ENCODE results near the gene DARS1. TPM values are rescaled to one million over a fixed set of nuclear protein-coding genes. Genes with fewer than 3 reads are reported as not detected.
"Not testable (repeated sequence)": the region's sequence is repeated elsewhere in the genome, so short reads cannot be mapped to it uniquely, and the experiment has no call there.

Gene DARS1
- total and polyA plus RNA-seq, 3 donors from 2014 or later: 32.3 to 45.7 (median 39.5) TPM

DNA sequence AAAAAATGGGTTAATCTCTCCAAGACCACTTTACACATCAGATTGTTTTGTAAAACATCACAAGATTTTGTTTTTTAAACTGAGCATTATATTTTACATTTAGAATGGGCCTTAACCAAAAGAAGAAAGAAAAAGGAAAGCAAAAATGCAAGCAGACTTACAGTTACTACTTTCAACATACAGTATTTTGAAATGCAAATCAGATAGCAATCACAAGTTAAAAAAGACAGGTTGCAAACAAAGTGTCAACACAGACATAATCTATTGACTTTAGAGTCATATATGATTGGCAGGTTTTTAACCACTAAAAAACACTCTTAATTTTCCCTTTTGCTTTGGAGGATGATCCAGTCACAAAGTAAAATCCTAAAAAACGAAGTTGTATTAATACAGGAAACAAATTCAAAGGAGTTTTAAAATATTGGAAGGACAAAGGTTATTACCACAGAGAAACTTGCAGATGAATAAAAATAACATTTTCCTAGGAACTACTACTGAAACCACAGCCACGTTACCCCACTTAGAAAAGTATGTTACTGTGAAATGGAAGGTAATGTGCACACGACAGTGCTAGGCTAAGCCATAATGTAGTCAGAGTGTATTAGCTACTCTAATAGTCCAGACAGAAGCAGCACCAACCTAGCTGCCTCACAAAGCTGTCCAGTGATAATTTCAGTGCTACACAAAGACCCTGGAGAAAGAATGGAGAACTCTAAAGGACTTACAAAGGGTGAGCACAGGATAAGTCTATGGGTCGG, 22.9 kb downstream of the DARS1 start:
- Histone ChIP-seq H3K4me3 (no peak overlapping the region), H3K4me1 (peaks cover 7% of the 10 kb centered on the region), H3K27me3 (no peaks in the 10 kb centered on the region), H3K9me3 (no peaks in the 10 kb centered on the region), H3K27ac (no peak overlapping the region), H3K36me3 (ENCODE audit: low read depth, missing control alignments) (no peaks in the 10 kb centered on the region)
- intact Hi-C loops (cut with DNase I; ENCODE audit: low total_unique reads): no loop called here
- 60 to 71% methylated on average over 4 of the region's 4 CpGs for WGBS, 2 donors
- no peak for DNase-seq
- no peak for TF ChIP-seq POLR2A (IDR thresholded peaks at IDR 0.05)
- no peak for TF ChIP-seq CTCF (IDR thresholded peaks at IDR 0.05)

GRCh38 chr2:135960656-135961551, 24.5 kb downstream of the DARS1 start:
- intact Hi-C loops (cut with DNase I; ENCODE audit: low total_unique reads): no loop called here
- H3K4me3 ChIP-seq: no peak overlapping the region

GRCh38 chr2:135960150-135960549, 25.3 kb downstream of the DARS1 start:
- Histone ChIP-seq H3K4me3 (no peak overlapping the region), H3K4me1 (peaks cover 7% of the 10 kb centered on the region), H3K9me3 (no peaks in the 10 kb centered on the region), H3K27ac (no peak overlapping the region), H3K27me3 (no peaks in the 10 kb centered on the region), H3K36me3 (ENCODE audit: low read depth, missing control alignments) (no peaks in the 10 kb centered on the region)
- TF ChIP-seq POLR2A (IDR thresholded peaks at IDR 0.05) (no peak), CTCF (IDR thresholded peaks at IDR 0.05) (no peak)
- no peak for DNase-seq
- intact Hi-C loops (cut with DNase I; ENCODE audit: low total_unique reads): no loop called here
- 82 to 83% methylated on average over 5 of the region's 5 CpGs for WGBS, 2 donors

More at GRCh38 chr2:135960656-135961551, 24.5 kb downstream of the DARS1 start:
- H3K27ac ChIP-seq: no peak overlapping the region
- no peak for DNase-seq
- no peaks in the 10 kb centered on the region for H3K36me3 ChIP-seq (ENCODE audit: low read depth, missing control alignments)
- no peaks in the 10 kb centered on the region for H3K9me3 ChIP-seq
- peaks cover 7% of the 10 kb centered on the region for H3K4me1 ChIP-seq
- TF ChIP-seq CTCF (IDR thresholded peaks at IDR 0.05) (no peak), POLR2A (IDR thresholded peaks at IDR 0.05) (no peak)
- 68 to 76% methylated on average over 5 of the region's 5 CpGs for WGBS, 2 donors
- H3K27me3 ChIP-seq: no peaks in the 10 kb centered on the region

DNA sequence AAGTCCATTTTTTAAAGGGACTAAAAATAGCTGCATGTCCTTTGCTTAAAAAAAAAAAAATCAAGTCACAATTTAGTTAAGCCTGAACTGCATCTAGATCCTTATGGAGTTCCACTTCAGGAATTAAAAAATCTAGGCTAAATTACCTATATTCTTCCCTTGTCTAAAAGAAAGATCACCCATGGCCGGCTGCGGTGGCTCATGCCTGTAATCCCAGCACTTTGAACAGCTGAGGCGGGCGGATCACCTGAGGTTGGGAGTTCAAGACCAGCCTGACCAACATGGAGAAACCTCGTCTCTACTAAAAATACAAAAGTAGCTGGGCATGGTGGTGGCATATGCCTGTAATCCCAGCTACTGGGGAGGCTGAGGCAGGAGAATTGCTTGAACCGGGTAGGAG, 26.5 kb downstream of the DARS1 start:
- H3K27me3 ChIP-seq; H3K27ac ChIP-seq; H3K36me3 ChIP-seq (ENCODE audit: low read depth, missing control alignments); H3K9me3 ChIP-seq; H3K4me1 ChIP-seq; intact Hi-C loops (cut with DNase I; ENCODE audit: low total_unique reads); H3K4me3 ChIP-seq; DNase-seq: not testable (repeated sequence)
- 90 to 97% methylated on average over 5 to 6 of the region's 6 CpGs for WGBS, 2 donors

- intact Hi-C loops (cut with DNase I; ENCODE audit: low total_unique reads): no loop called here
- no peak for TF ChIP-seq POLR2A (IDR thresholded peaks at IDR 0.05)
- TF ChIP-seq CTCF (IDR thresholded peaks at IDR 0.05): no peak
- WGBS, 2 donors: 90 to 93% methylated on average over 5 of the region's 5 CpGs
These were observed 31.3 kb downstream of the DARS1 start for GRCh38 chr2:135954020-135954601.

More at GRCh38 chr2:135954020-135954601, 31.3 kb downstream of the DARS1 start:
- Histone ChIP-seq H3K27ac (no peak overlapping the region), H3K9me3 (no peaks in the 10 kb centered on the region), H3K27me3 (no peaks in the 10 kb centered on the region), H3K4me3 (no peak overlapping the region), H3K36me3 (ENCODE audit: low read depth, missing control alignments) (no peaks in the 10 kb centered on the region), H3K4me1 (peaks cover 4% of the 10 kb centered on the region)
- no peak for DNase-seq
